HEK293T (cell line): ENCODE measurements around the gene SCYGR7.

Experiments used
- ARNT ChIP-seq: fragments of 450-650 bp; IDR thresholded peaks from 2 replicates; pipeline ENCODE4 v1.6.1; 2017; ENCODE audit warnings: mild to moderate bottlenecking
- BHLHE40 ChIP-seq: fragments of 450-650 bp; IDR thresholded peaks from 2 replicates; pipeline ENCODE4 v1.6.1; 2016; ENCODE audit warnings: mild to moderate bottlenecking, moderate library complexity, borderline replicate concordance
- ELF4 ChIP-seq: fragments of 450-650 bp; IDR thresholded peaks from 2 replicates; pipeline ENCODE4 v1.6.1; 2017; ENCODE audit warnings: antibody characterized with exemption
- FOXA1 ChIP-seq: fragments of 450-650 bp; IDR thresholded peaks from 2 replicates; pipeline ENCODE4 v1.6.1; 2016; ENCODE audit warnings: mild to moderate bottlenecking
- FOXK2 ChIP-seq: fragments of 450-650 bp; IDR thresholded peaks from 2 replicates; pipeline ENCODE4 v1.6.1; 2016; ENCODE audit warnings: mild to moderate bottlenecking
- FOXM1 ChIP-seq: fragments of 450-650 bp; IDR thresholded peaks from 2 replicates; pipeline ENCODE4 v1.6.1; 2017; ENCODE audit warnings: mild to moderate bottlenecking, borderline replicate concordance
- HDGF ChIP-seq: fragments of 450-650 bp; IDR thresholded peaks from 2 replicates; pipeline ENCODE4 v1.6.1; 2017; ENCODE audit warnings: antibody characterized with exemption, borderline replicate concordance
- L3MBTL2 ChIP-seq: fragments of 450-650 bp; conservative IDR thresholded peaks from 2 replicates; pipeline ENCODE4 v1.6.1; 2016; ENCODE audit warnings: mild to moderate bottlenecking
- LEF1 ChIP-seq: fragments of 450-650 bp; IDR thresholded peaks from 2 replicates; pipeline ENCODE4 v1.6.1; 2017; ENCODE audit warnings: mild to moderate bottlenecking, borderline replicate concordance
- NFRKB ChIP-seq: fragments of 450-650 bp; IDR thresholded peaks from 2 replicates; pipeline ENCODE4 v1.6.1; 2016; ENCODE audit warnings: mild to moderate bottlenecking, moderate library complexity
- SP1 ChIP-seq: fragments of 450-650 bp; IDR thresholded peaks from 2 replicates; pipeline ENCODE4 v1.6.1; 2017
- SUZ12 ChIP-seq: fragments of 450-650 bp; IDR thresholded peaks from 2 replicates; pipeline ENCODE4 v1.6.1; 2016; ENCODE audit warnings: mild to moderate bottlenecking
- TARDBP ChIP-seq: fragments of 450-650 bp; IDR thresholded peaks from 2 replicates; pipeline ENCODE4 v1.6.1; 2016
- ZNF384 ChIP-seq: fragments of 450-650 bp; IDR thresholded peaks from 2 replicates; pipeline ENCODE4 v1.6.1; 2016

GRCh38 chr2:227703961-227704360, 24.2 kb upstream of the SCYGR7 start:
- TF ChIP-seq FOXK2, result no peak
- TF ChIP-seq SUZ12, result no peak
- TF ChIP-seq SP1, result no peak
- TF ChIP-seq FOXA1, result no peak
- TF ChIP-seq ELF4, result no peak
- TF ChIP-seq HDGF, result no peak
- no peak for TF ChIP-seq L3MBTL2
- no peak for TF ChIP-seq TARDBP
- TF ChIP-seq LEF1, result no peak
- TF ChIP-seq FOXM1, result no peak
- TF ChIP-seq ARNT, result no peak
- TF ChIP-seq BHLHE40, result no peak
- no peak for TF ChIP-seq ZNF384
- TF ChIP-seq NFRKB, result no peak
